ENCODE results near the gene CCDC68. TPM values are rescaled to one million over a fixed set of nuclear protein-coding genes. Genes with fewer than 3 reads are reported as not detected.
A peak's percentile ranks its signal among the peaks of the same experiment; 100 is the strongest.

Gene CCDC68
- total RNA-seq, 1 experiment from 2014 or later = 3.1 TPM

DNA sequence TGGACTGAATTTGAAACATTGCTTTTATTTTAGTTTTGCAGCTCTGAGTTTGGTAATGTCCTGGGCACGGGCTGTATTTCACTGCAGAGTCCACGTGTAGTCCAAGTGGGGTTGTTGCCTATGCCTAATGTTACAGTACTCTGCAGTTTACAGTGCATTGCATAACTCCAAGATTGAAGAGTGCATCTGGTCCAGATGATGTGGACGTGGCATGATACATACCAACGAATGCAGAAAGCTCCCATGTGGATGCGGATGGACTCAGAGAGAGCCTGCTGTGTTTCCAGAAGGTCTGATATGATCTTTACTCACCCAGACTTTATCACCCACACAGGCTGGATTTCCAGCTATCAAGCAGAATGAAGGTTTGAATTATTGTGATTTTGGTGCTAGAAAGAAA is 44.4 kb upstream of the CCDC68 start:
- intact Hi-C loops (cut with micrococcal nuclease) = loop anchor here (5.0 kb wide), 2 partner anchors 99 to 319 kb away; no protein-coding TSS in a partner anchor
- ChIA-PET CTCF (no interaction called here), POLR2A (ENCODE audit: unreplicated experiment) (no interaction called here)
- H3K4me1 ChIP-seq (ENCODE audit: insufficient read depth, low read length) = peaks cover 21% of the 10 kb centered on the region
- no peaks in the 10 kb centered on the region for H3K79me2 ChIP-seq (ENCODE audit: low read length)
- H3K9me2 ChIP-seq (replicated peaks; ENCODE audit: low read length) = no peaks in the 10 kb centered on the region
- H3K9ac ChIP-seq (ENCODE audit: low read length) = no peak overlapping the region
- no peaks in the 10 kb centered on the region for H3K27me3 ChIP-seq (ENCODE audit: low read length)
- DNase-seq (no peak), ATAC-seq (no peak)
- no TSS peak for BruUV-seq (replicated peaks)
- H3K9me3 ChIP-seq (ENCODE audit: low read length) = no peaks in the 10 kb centered on the region
- TF ChIP-seq, protein P1, sequence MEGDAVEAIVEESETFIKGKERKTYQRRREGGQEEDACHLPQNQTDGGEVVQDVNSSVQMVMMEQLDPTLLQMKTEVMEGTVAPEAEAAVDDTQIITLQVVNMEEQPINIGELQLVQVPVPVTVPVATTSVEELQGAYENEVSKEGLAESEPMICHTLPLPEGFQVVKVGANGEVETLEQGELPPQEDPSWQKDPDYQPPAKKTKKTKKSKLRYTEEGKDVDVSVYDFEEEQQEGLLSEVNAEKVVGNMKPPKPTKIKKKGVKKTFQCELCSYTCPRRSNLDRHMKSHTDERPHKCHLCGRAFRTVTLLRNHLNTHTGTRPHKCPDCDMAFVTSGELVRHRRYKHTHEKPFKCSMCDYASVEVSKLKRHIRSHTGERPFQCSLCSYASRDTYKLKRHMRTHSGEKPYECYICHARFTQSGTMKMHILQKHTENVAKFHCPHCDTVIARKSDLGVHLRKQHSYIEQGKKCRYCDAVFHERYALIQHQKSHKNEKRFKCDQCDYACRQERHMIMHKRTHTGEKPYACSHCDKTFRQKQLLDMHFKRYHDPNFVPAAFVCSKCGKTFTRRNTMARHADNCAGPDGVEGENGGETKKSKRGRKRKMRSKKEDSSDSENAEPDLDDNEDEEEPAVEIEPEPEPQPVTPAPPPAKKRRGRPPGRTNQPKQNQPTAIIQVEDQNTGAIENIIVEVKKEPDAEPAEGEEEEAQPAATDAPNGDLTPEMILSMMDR (conservative IDR thresholded peaks at IDR 0.05; ENCODE audit: low read depth, low read length) = no peak
- no peak for TF ChIP-seq EZH2 (IDR thresholded peaks at IDR 0.05; ENCODE audit: low read length, unreplicated experiment)
- no peak for TF ChIP-seq EZH2phosphoT487 (IDR thresholded peaks at IDR 0.05; ENCODE audit: borderline replicate concordance, low read length)
- no peaks in the 10 kb centered on the region for H4K20me1 ChIP-seq (ENCODE audit: low read length)
- H3K4me2 ChIP-seq (ENCODE audit: low read length) = no peak overlapping the region
- no peak overlapping the region for H3K4me3 ChIP-seq (ENCODE audit: low read length)
- 0 out of 2 replicates have a peak overlapping the region, but pooled peaks have one; percentile 18 for H2AFZ ChIP-seq (ENCODE audit: low read length)
- H3K36me3 ChIP-seq (ENCODE audit: low read depth, low read length) = no peaks in the 10 kb centered on the region
- no peaks in the 10 kb centered on the region for H3F3A ChIP-seq (ENCODE audit: low read length, unreplicated experiment)
- H3K27ac ChIP-seq (ENCODE audit: low read length) = no peak overlapping the region

- H4K20me1 ChIP-seq (ENCODE audit: low read length) = no peaks in the 10 kb centered on the region
- H3K79me2 ChIP-seq (ENCODE audit: low read length) = no peaks in the 10 kb centered on the region
- peak overlapping the region; percentile 66; the same call in 1 of the 2 replicates for H2AFZ ChIP-seq (ENCODE audit: low read length)
- H3K4me3 ChIP-seq (ENCODE audit: low read length) = no peak overlapping the region
- H3K9ac ChIP-seq (ENCODE audit: low read length) = no peak overlapping the region
- H3K9me3 ChIP-seq (ENCODE audit: low read length) = no peaks in the 10 kb centered on the region
- H3K27ac ChIP-seq (ENCODE audit: low read length) = peak overlapping the region; percentile 49
- TF ChIP-seq EZH2 (IDR thresholded peaks at IDR 0.05; ENCODE audit: low read length, unreplicated experiment) (no peak), EZH2phosphoT487 (IDR thresholded peaks at IDR 0.05; ENCODE audit: borderline replicate concordance, low read length) (no peak)
- TF ChIP-seq, protein P1 (conservative IDR thresholded peaks at IDR 0.05; ENCODE audit: low read depth, low read length) = no peak
- H3K4me2 ChIP-seq (ENCODE audit: low read length) = peak overlapping the region; percentile 21
- no peak for DNase-seq
- peaks cover 21% of the 10 kb centered on the region for H3K4me1 ChIP-seq (ENCODE audit: insufficient read depth, low read length)
- H3K36me3 ChIP-seq (ENCODE audit: low read depth, low read length) = no peaks in the 10 kb centered on the region
- ChIA-PET CTCF (no interaction called here), POLR2A (ENCODE audit: unreplicated experiment) (no interaction called here)
- ATAC-seq = peak; percentile 32
- no peaks in the 10 kb centered on the region for H3F3A ChIP-seq (ENCODE audit: low read length, unreplicated experiment)
- intact Hi-C loops (cut with micrococcal nuclease) = loop anchor here (5.0 kb wide), 2 partner anchors 100 to 320 kb away; no protein-coding TSS in a partner anchor
- no peaks in the 10 kb centered on the region for H3K27me3 ChIP-seq (ENCODE audit: low read length)
- no TSS peak for BruUV-seq (replicated peaks)
- no peaks in the 10 kb centered on the region for H3K9me2 ChIP-seq (replicated peaks; ENCODE audit: low read length)
Measured at GRCh38 chr18:55002261-55002660, 43.0 kb upstream of the CCDC68 start.

- H3K4me1 ChIP-seq (ENCODE audit: insufficient read depth, low read length) = peaks cover 21% of the 10 kb centered on the region
- TF ChIP-seq EZH2phosphoT487 (IDR thresholded peaks at IDR 0.05; ENCODE audit: borderline replicate concordance, low read length) (no peak), EZH2 (IDR thresholded peaks at IDR 0.05; ENCODE audit: low read length, unreplicated experiment) (no peak)
- TF ChIP-seq, protein P1 (conservative IDR thresholded peaks at IDR 0.05; ENCODE audit: low read depth, low read length) = no peak
- BruUV-seq (replicated peaks) = no TSS peak
- H4K20me1 ChIP-seq (ENCODE audit: low read length) = no peaks in the 10 kb centered on the region
- no peak overlapping the region for H3K9ac ChIP-seq (ENCODE audit: low read length)
- POLR2A ChIA-PET (ENCODE audit: unreplicated experiment) = no interaction called here
- H2AFZ ChIP-seq (ENCODE audit: low read length) = peak overlapping the region; percentile 66
- H3K36me3 ChIP-seq (ENCODE audit: low read depth, low read length) = no peaks in the 10 kb centered on the region
- H3K9me3 ChIP-seq (ENCODE audit: low read length) = no peaks in the 10 kb centered on the region
- peak overlapping the region; percentile 21 for H3K4me2 ChIP-seq (ENCODE audit: low read length)
- peak; percentile 78 for DNase-seq
- no peak overlapping the region for H3K4me3 ChIP-seq (ENCODE audit: low read length)
- no peaks in the 10 kb centered on the region for H3K79me2 ChIP-seq (ENCODE audit: low read length)
- CTCF ChIA-PET = no interaction called here
- peak overlapping the region; percentile 49 for H3K27ac ChIP-seq (ENCODE audit: low read length)
- peak; percentile 77 for ATAC-seq
- H3F3A ChIP-seq (ENCODE audit: low read length, unreplicated experiment) = no peaks in the 10 kb centered on the region
- H3K27me3 ChIP-seq (ENCODE audit: low read length) = no peaks in the 10 kb centered on the region
- intact Hi-C loops (cut with micrococcal nuclease) = loop anchor here (5.0 kb wide), 2 partner anchors 101 to 321 kb away; no protein-coding TSS in a partner anchor
- H3K9me2 ChIP-seq (replicated peaks; ENCODE audit: low read length) = no peaks in the 10 kb centered on the region
Measured at GRCh38 chr18:55001394-55002024, 42.2 kb upstream of the CCDC68 start.
